H9 (cell line): ENCODE results near the gene CCNY. TPM values are rescaled to one million over a fixed set of nuclear protein-coding genes. Genes with fewer than 3 reads are reported as not detected.

Experiments used
- DNase-seq: peaks from one replicate; pipeline ENCODE4 v3.0.0-alpha.2; 2017
- H2AFZ ChIP-seq: one replicate; pipeline ENCODE4 v1.6.1; 2013; ENCODE audit warnings: mild to moderate bottlenecking, low read length, control low read depth, moderate library complexity
- H2AK5ac ChIP-seq: 2 replicates; pipeline ENCODE4 v1.6.1; 2013; ENCODE audit warnings: low read length, control low read depth, mixed read lengths; ENCODE audit not compliant: insufficient read length
- H2BK120ac ChIP-seq: one replicate; pipeline ENCODE4 v1.6.1; 2013; ENCODE audit warnings: low read depth, mild to moderate bottlenecking, low read length, control low read depth, inconsistent platforms; ENCODE audit not compliant: poor library complexity, severe bottlenecking
- H2BK12ac ChIP-seq: 2 replicates; pipeline ENCODE4 v1.6.1; 2013; ENCODE audit warnings: low read length, control low read depth, mixed read lengths, low read depth; ENCODE audit not compliant: insufficient read length
- H2BK15ac ChIP-seq: 2 replicates; pipeline ENCODE4 v1.6.1; 2013; ENCODE audit warnings: low read depth, low read length, control low read depth
- H2BK20ac ChIP-seq: one replicate; pipeline ENCODE4 v1.6.1; 2013; ENCODE audit warnings: low read depth, mild to moderate bottlenecking, low read length, control low read depth, inconsistent platforms; ENCODE audit not compliant: poor library complexity, severe bottlenecking
- H2BK5ac ChIP-seq: 2 replicates; pipeline ENCODE4 v1.6.1; 2013; ENCODE audit warnings: low read length, control low read depth, mixed read lengths; ENCODE audit not compliant: insufficient read length
- H3K14ac ChIP-seq: 2 replicates; pipeline ENCODE4 v1.6.1; 2013; ENCODE audit warnings: low read length, control low read depth; ENCODE audit not compliant: insufficient read depth
- H3K18ac ChIP-seq: 2 replicates; pipeline ENCODE4 v1.6.1; 2013; ENCODE audit warnings: low read depth, mild to moderate bottlenecking, mixed read lengths, low read length, control low read depth; ENCODE audit not compliant: insufficient read length
- H3K23ac ChIP-seq: 2 replicates; pipeline ENCODE4 v1.6.1; 2013; ENCODE audit warnings: low read length, control low read depth, mixed read lengths, low read depth; ENCODE audit not compliant: insufficient read length
- H3K23me2 ChIP-seq: 2 replicates; pipeline ENCODE4 v1.6.1; 2013; ENCODE audit warnings: low read depth, mild to moderate bottlenecking, mixed read lengths, low read length, control low read depth; ENCODE audit not compliant: insufficient read length, poor library complexity, severe bottlenecking
- H3K27ac ChIP-seq: 2 replicates; pipeline ENCODE4 v1.5.1; 2013; ENCODE audit warnings: low read length, control low read depth, mixed read lengths, low read depth; ENCODE audit not compliant: insufficient read length
- H3K27me3 ChIP-seq: 2 replicates; pipeline ENCODE4 v1.6.1; 2013; ENCODE audit warnings: low read length, control low read depth, inconsistent platforms; ENCODE audit not compliant: insufficient read depth
- H3K4ac ChIP-seq: 2 replicates; pipeline ENCODE4 v1.6.1; 2013; ENCODE audit warnings: low read depth, mild to moderate bottlenecking, control low read depth, inconsistent platforms, low read length, moderate library complexity
- H3K4me1 ChIP-seq: 2 replicates; pipeline ENCODE4 v1.6.1; 2013; ENCODE audit warnings: low read length, control low read depth, inconsistent platforms; ENCODE audit not compliant: insufficient read depth
- H3K4me2 ChIP-seq: 2 replicates; pipeline ENCODE4 v1.6.1; 2013; ENCODE audit warnings: low read length, control low read depth, mixed read lengths; ENCODE audit not compliant: insufficient read length, insufficient read depth
- H3K56ac ChIP-seq: 2 replicates; pipeline ENCODE4 v1.6.1; 2013; ENCODE audit warnings: low read depth, mild to moderate bottlenecking, mixed read lengths, low read length, control low read depth; ENCODE audit not compliant: insufficient read length
- H3K79me1 ChIP-seq: 2 replicates; pipeline ENCODE4 v1.6.1; 2013; ENCODE audit warnings: low read depth, mild to moderate bottlenecking, moderate library complexity, low read length, control low read depth, inconsistent platforms; ENCODE audit not compliant: insufficient read depth, poor library complexity, severe bottlenecking
- H3K79me2 ChIP-seq: 2 replicates; pipeline ENCODE4 v1.6.1; 2013; ENCODE audit warnings: low read length, control low read depth, inconsistent platforms; ENCODE audit not compliant: insufficient read depth
- H3K9ac ChIP-seq: 2 replicates; pipeline ENCODE4 v1.6.1; 2013; ENCODE audit warnings: low read length, control low read depth, mixed read lengths; ENCODE audit not compliant: insufficient read length; ENCODE audit errors: extremely low read depth
- H3K9me3 ChIP-seq: one replicate; pipeline ENCODE4 v1.6.1; 2013; ENCODE audit warnings: low read depth, low read length, inconsistent platforms; ENCODE audit not compliant: control insufficient read depth
- H3T11ph ChIP-seq: one replicate; pipeline ENCODE4 v1.6.1; 2013; ENCODE audit warnings: mild to moderate bottlenecking, low read length, control low read depth, inconsistent platforms
- H4K20me1 ChIP-seq: one replicate; pipeline ENCODE4 v1.6.1; 2013; ENCODE audit not compliant: control insufficient read depth, insufficient read length, insufficient read depth
- H4K5ac ChIP-seq: 2 replicates; pipeline ENCODE4 v1.6.1; 2013; ENCODE audit warnings: low read depth, mild to moderate bottlenecking, mixed read lengths, low read length, control low read depth; ENCODE audit not compliant: insufficient read length
- H4K8ac ChIP-seq: replicated peaks from 2 replicates; pipeline ENCODE4 v1.6.1; 2013; ENCODE audit warnings: low read length, control low read depth, mixed read lengths, low read depth; ENCODE audit not compliant: insufficient read length
- H4K91ac ChIP-seq: 2 replicates; pipeline ENCODE4 v1.6.1; 2013; ENCODE audit warnings: low read depth, mild to moderate bottlenecking, moderate library complexity, mixed read lengths, low read length, control low read depth; ENCODE audit not compliant: insufficient read length
- H3K27ac Mint-ChIP-seq, 3 experiments: 2 replicates in 2 of 3; 3 replicates in 1 of 3; pipeline ENCODE4 v1.8.0; 2020 to 2021; ENCODE audit warnings: mixed read lengths in 3 of 3, mild to moderate bottlenecking in 1 of 3, moderate library complexity in 1 of 3
- H3K27me3 Mint-ChIP-seq: 2 replicates; pipeline ENCODE4 v1.8.0; 2021; ENCODE audit warnings: low read depth, mild to moderate bottlenecking, moderate library complexity, mixed read lengths
- H3K36me3 Mint-ChIP-seq, 3 experiments: 2 replicates in 2 of 3; 3 replicates in 1 of 3; pipeline ENCODE4 v1.8.0; 2020 to 2021; ENCODE audit warnings: low read depth in 3 of 3, mixed read lengths in 3 of 3; ENCODE audit not compliant: insufficient read depth in 1 of 3
- H3K4me1 Mint-ChIP-seq, 2 experiments: 2 replicates each; pipeline ENCODE4 v1.8.0; 2020; ENCODE audit warnings: mixed read lengths in 2 of 2
- H3K4me3 Mint-ChIP-seq, 2 experiments: 2 replicates in 1 of 2; 3 replicates in 1 of 2; pipeline ENCODE4 v1.8.0; 2020 to 2021; ENCODE audit warnings: mild to moderate bottlenecking in 2 of 2, mixed read lengths in 2 of 2, moderate library complexity in 1 of 2
- H3K9me3 Mint-ChIP-seq, 2 experiments: 2 replicates in 1 of 2; 3 replicates in 1 of 2; pipeline ENCODE4 v1.8.0; 2020; ENCODE audit warnings: mild to moderate bottlenecking in 2 of 2, mixed read lengths in 2 of 2, moderate library complexity in 1 of 2
- WGBS: extraction: QIAGEN DNeasy Blood & Tissue Kit; methylation state at CpG from one replicate; pipeline ENCODE4 v1.1.7; 2013; ENCODE audit warnings: missing lambda C conversion rate, low lambda C conversion rate, mixed read lengths; ENCODE audit not compliant: insufficient read length; ENCODE audit errors: extremely low coverage; 5-methylcytosine and 5-hydroxymethylcytosine counted together
- total RNA-seq: library from RNA; stranded (reverse); gene quantifications from 2 replicates; pipeline ENCODE4 v1.2.1, GENCODE V29; 2021
- TF ChIP-seq, protein P1 (sequence below): fragments of 200-600 bp; sonication (generic); conservative IDR thresholded peaks from 3 replicates; pipeline ENCODE4 v1.8.0; 2021; ENCODE audit warnings: antibody characterized with exemption, mild to moderate bottlenecking

Gene CCNY
- total RNA-seq, 1 experiment from 2014 or later: 62.1 TPM

DNA sequence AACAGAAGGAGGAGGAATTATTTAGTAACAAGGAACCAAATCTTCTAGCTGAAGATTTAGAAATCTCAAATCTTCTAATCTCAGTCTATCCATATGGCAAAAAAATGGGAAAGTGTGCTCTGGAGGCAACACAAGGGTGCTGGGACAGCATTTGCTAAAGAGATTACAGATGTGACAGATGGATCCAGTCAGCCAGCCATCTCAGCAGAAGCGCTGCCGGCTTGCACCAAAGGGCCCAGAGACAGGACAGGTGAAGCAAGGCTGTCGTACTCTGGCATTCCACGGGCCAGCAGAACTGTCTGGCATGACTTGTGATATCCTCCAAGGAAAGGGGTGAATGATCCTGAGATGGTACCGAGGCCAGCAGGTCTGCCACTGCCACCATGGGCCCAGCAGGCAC lies 223.1 kb downstream of the CCNY start:
- WGBS: no CpG with 5 or more reads among the region's 5 CpGs
- Histone ChIP-seq H2BK15ac (no peak overlapping the region), H3K23me2 (no peaks in the 10 kb centered on the region), H2AFZ (no peak overlapping the region), H3K79me1 (no peaks in the 10 kb centered on the region), H3K18ac (no peak overlapping the region), H2BK12ac (no peak overlapping the region), H4K5ac (no peak overlapping the region), H2BK20ac (no peak overlapping the region), H3K23ac (no peak overlapping the region), H3K9me3 (no peaks in the 10 kb centered on the region), H4K8ac (no peak overlapping the region), H3K27ac (no peak overlapping the region), H4K20me1 (no peaks in the 10 kb centered on the region), H3K27me3 (no peaks in the 10 kb centered on the region), H3K4me1 (no peaks in the 10 kb centered on the region), H3K79me2 (no peaks in the 10 kb centered on the region), H4K91ac (no peak overlapping the region), H3K9ac (no peak overlapping the region), H3K4me2 (no peak overlapping the region), H3K4ac (no peak overlapping the region), H3K56ac (no peak overlapping the region), H3T11ph (no peak overlapping the region), H2BK120ac (no peak overlapping the region), H3K14ac (no peak overlapping the region), H2AK5ac (no peak overlapping the region), H2BK5ac (no peak overlapping the region)
- Mint-ChIP-seq H3K4me3 (no peak overlapping the region), H3K4me1 (peaks cover 4 to 6% of the 10 kb centered on the region in 2 experiments; a peak in 3 of 4 replicates), H3K36me3 (peaks cover 1 to 4% (median 2%) of the 10 kb centered on the region in 3 experiments; a peak in 6 of 7 replicates), H3K27ac (peak overlapping the region in 1 of 3 experiments; percentile 38; a peak in 1 of 7 replicates), H3K27me3 (no peaks in the 10 kb centered on the region), H3K9me3 (no peaks in the 10 kb centered on the region)
- TF ChIP-seq, protein P1, sequence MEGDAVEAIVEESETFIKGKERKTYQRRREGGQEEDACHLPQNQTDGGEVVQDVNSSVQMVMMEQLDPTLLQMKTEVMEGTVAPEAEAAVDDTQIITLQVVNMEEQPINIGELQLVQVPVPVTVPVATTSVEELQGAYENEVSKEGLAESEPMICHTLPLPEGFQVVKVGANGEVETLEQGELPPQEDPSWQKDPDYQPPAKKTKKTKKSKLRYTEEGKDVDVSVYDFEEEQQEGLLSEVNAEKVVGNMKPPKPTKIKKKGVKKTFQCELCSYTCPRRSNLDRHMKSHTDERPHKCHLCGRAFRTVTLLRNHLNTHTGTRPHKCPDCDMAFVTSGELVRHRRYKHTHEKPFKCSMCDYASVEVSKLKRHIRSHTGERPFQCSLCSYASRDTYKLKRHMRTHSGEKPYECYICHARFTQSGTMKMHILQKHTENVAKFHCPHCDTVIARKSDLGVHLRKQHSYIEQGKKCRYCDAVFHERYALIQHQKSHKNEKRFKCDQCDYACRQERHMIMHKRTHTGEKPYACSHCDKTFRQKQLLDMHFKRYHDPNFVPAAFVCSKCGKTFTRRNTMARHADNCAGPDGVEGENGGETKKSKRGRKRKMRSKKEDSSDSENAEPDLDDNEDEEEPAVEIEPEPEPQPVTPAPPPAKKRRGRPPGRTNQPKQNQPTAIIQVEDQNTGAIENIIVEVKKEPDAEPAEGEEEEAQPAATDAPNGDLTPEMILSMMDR: no peak
- DNase-seq: no peak
